K562 (cell line): ENCODE measurements around the gene TRIM65. TPM values are rescaled to one million over a fixed set of nuclear protein-coding genes. Genes with fewer than 3 reads are reported as not detected.
A peak's percentile ranks its signal among the peaks of the same experiment; 100 is the strongest.

Source experiments
- BCLAF1 ChIP-seq, 2 experiments: fragments of 450-650 bp in 1 of 2; IDR thresholded peaks; 2 replicates each; pipeline ENCODE4 v1.6.1; 2011 to 2017; ENCODE audit warnings: low read depth in 2 of 2, antibody characterized with exemption in 1 of 2, borderline replicate concordance in 1 of 2, low read length in 1 of 2, mild to moderate bottlenecking in 1 of 2, mixed read lengths in 1 of 2; ENCODE audit not compliant: control insufficient read depth in 1 of 2
- BMI1 ChIP-seq: fragments of 150-350 bp; IDR thresholded peaks from 2 replicates; pipeline ENCODE4 v1.6.1; 2014; ENCODE audit warnings: low read length
- CCAR2 ChIP-seq: fragments of 200-400 bp; formaldehyde crosslinking; IDR thresholded peaks from 2 replicates; pipeline ENCODE4 v1.6.1; 2017; ENCODE audit warnings: mild to moderate bottlenecking, low read depth, low read length
- ESRRA ChIP-seq: fragments of 450-650 bp; IDR thresholded peaks from 2 replicates; pipeline ENCODE4 v1.6.1; 2014; ENCODE audit warnings: low read depth, mild to moderate bottlenecking, moderate library complexity, borderline replicate concordance
- FOXJ3 ChIP-seq: sonication (generic); formaldehyde crosslinking; IDR thresholded peaks from 2 replicates; pipeline ENCODE4 v1.4.0; 2020; ENCODE audit warnings: mild to moderate bottlenecking, missing genetic modification reagents
- HMGN3 ChIP-seq: IDR thresholded peaks from 2 replicates; pipeline ENCODE4 v1.6.1; 2011; ENCODE audit warnings: borderline replicate concordance, low read depth, mild to moderate bottlenecking, mixed read lengths, low read length; ENCODE audit not compliant: insufficient read length; ENCODE audit errors: extremely low read depth
- MAZ ChIP-seq, 2 experiments: fragments of 450-650 bp in 1 of 2; sonication (generic) in 1 of 2; formaldehyde crosslinking; IDR thresholded peaks in 1 of 2; conservative IDR thresholded peaks in 1 of 2; 2 replicates each; pipeline versions ENCODE4 v1.4.0 to v1.5.0; 2020; ENCODE audit warnings: mild to moderate bottlenecking in 1 of 2, missing genetic modification reagents in 1 of 2
- MED1 ChIP-seq: sonication (generic); formaldehyde crosslinking; IDR thresholded peaks from 2 replicates; pipeline ENCODE4 v1.8.1; 2023; ENCODE audit warnings: missing genetic modification reagents, borderline replicate concordance
- NCOA4 ChIP-seq: fragments of 450-650 bp; IDR thresholded peaks from 2 replicates; pipeline ENCODE4 v1.6.1; 2018; ENCODE audit warnings: mild to moderate bottlenecking; ENCODE audit not compliant: partially characterized antibody
- PML ChIP-seq: IDR thresholded peaks from 2 replicates; pipeline ENCODE4 v1.6.1; 2012; ENCODE audit warnings: low read length, inconsistent platforms
- RAD51 ChIP-seq: fragments of 450-650 bp; IDR thresholded peaks from 2 replicates; pipeline ENCODE4 v1.7.1; 2016; ENCODE audit warnings: low read depth, mild to moderate bottlenecking, borderline replicate concordance
- RNF219 ChIP-seq: fragments of 250-450 bp; sonication (Bioruptor Pico); IDR thresholded peaks from 2 replicates; pipeline ENCODE4 v1.5.0; 2022; ENCODE audit warnings: mild to moderate bottlenecking
- ZBTB12 ChIP-seq: fragments of 250-450 bp; sonication (Bioruptor Pico); IDR thresholded peaks from 2 replicates; pipeline ENCODE4 v1.4.0; 2020
- ZBTB49 ChIP-seq: sonication (generic); formaldehyde crosslinking; IDR thresholded peaks from 2 replicates; pipeline ENCODE4 v1.8.0; 2022; ENCODE audit warnings: missing genetic modification reagents, mild to moderate bottlenecking, borderline replicate concordance
- ZKSCAN3 ChIP-seq: fragments of 250-450 bp; sonication (Bioruptor Pico); IDR thresholded peaks from 2 replicates; pipeline ENCODE4 v1.4.0; 2020
- ZKSCAN8 ChIP-seq: fragments of 200-800 bp; sonication (Bioruptor generic); IDR thresholded peaks from 2 replicates; pipeline ENCODE4 v1.6.1; 2016; ENCODE audit warnings: missing genetic modification characterization, missing compliant biosample characterization
- ZNF586 ChIP-seq: fragments of 450-650 bp; formaldehyde crosslinking; conservative IDR thresholded peaks from 2 replicates; pipeline ENCODE4 v1.4.0; 2020; ENCODE audit warnings: mild to moderate bottlenecking, moderate library complexity
- polyA plus RNA-seq, 8 experiments: library from polyadenylated mRNA; depleted of rRNA in 4 of 8; stranded (reverse) in 5 of 8; unstranded in 3 of 8; fragments of >200 nt; fragmentation: Nextera tagmentation in 2 of 8; fragmentation: Illumina TruSeq in 1 of 8; extraction: Ambion mirVana in 2 of 8; extraction: Trizol in 1 of 8; gene quantifications; 2 replicates each; pipeline versions ENCODE4 v1.2.1 to v1.2.3, GENCODE V29; 2011 to 2014; ENCODE audit warnings: inconsistent platforms in 1 of 8, missing spikeins in 1 of 8
- total RNA-seq, 7 experiments: library from RNA; depleted of rRNA in 6 of 7; stranded (reverse); fragments of >200 nt in 6 of 7; fragmentation: Illumina TruSeq in 2 of 7; extraction: Trizol in 2 of 7; gene quantifications; 2 replicates each; pipeline versions ENCODE4 v1.2.1 to v1.2.3, GENCODE V29; 2011 to 2021; ENCODE audit warnings: low replicate concordance in 1 of 7

Gene TRIM65
- total and polyA plus RNA-seq, 9 of the 15 experiments (the other 6 are each of a cell fraction or from before 2014, with no cell fraction given), result 2.8 to 45.7 (median 22.9) TPM

GRCh38 chr17:75896415-75897159, at the start of gene TRIM65 (continued):
- TF ChIP-seq BCLAF1 (IDR thresholded peaks at IDR 0.05; ENCODE audit: borderline replicate concordance in 1 of 2, control insufficient read depth in 1 of 2, low read depth in 2 of 2, low read length in 1 of 2) (no peak), CCAR2 (no peak), ESRRA (no peak), HMGN3 (peak; percentile 80), BMI1 (no peak), ZKSCAN8 (CRISPR knock-in tag) (no peak), NCOA4 (no peak), MAZ (CRISPR knock-in tag; conservative IDR thresholded peaks at IDR 0.05 in 1 of 2, IDR thresholded peaks at IDR 0.05 in 1 of 2) (peak; percentile 81 to 86; a peak in 3 of 4 replicates), RAD51 (no peak), FOXJ3 (CRISPR knock-in tag) (no peak), PML (no peak), RNF219 (CRISPR knock-in tag) (no peak), ZNF586 (CRISPR knock-in tag) (no peak), ZBTB12 (no peak; the same call in 1 of the 2 replicates), ZBTB49 (no peak), ZKSCAN3 (CRISPR knock-in tag) (no peak), MED1 (CRISPR knock-in tag) (0 out of 2 replicates have a peak, but pooled peaks have one; percentile 64)
